ENCODE data around the gene SPOP. TPM values are rescaled to one million over a fixed set of nuclear protein-coding genes. Genes with fewer than 3 reads are reported as not detected.
"Not testable (repeated sequence)": the region's sequence is repeated elsewhere in the genome, so short reads cannot be mapped to it uniquely, and the experiment has no call there.

SPOP gene
- total RNA-seq, 1 donor from 2014 or later = 87.3 TPM

- TF ChIP-seq CTCF (IDR thresholded peaks at IDR 0.05) = no peak
- no peak overlapping the region for H3K4me3 ChIP-seq
- ATAC-seq (no peak), DNase-seq (no peak)
- no peak overlapping the region for H3K27ac ChIP-seq
- H3K4me1 ChIP-seq = peaks cover 37% of the 10 kb centered on the region
- H3K27me3 ChIP-seq = no peaks in the 10 kb centered on the region
- H3K9me3 ChIP-seq = no peaks in the 10 kb centered on the region
- no peaks in the 10 kb centered on the region for H3K36me3 ChIP-seq
- intact Hi-C loops (cut with DNase I) = no loop called here
Measured at GRCh38 chr17:49664706-49665211, 13.1 kb downstream of the SPOP start.

- no peak overlapping the region for H3K27ac ChIP-seq
- intact Hi-C loops (cut with DNase I) = no loop called here
Measured at GRCh38 chr17:49659661-49660382, 18.1 kb downstream of the SPOP start.

GRCh38 chr17:49656247-49656646 lies 21.6 kb downstream of the SPOP start:
- H3K27me3 ChIP-seq = no peaks in the 10 kb centered on the region
- DNase-seq = no peak
- no peak overlapping the region for H3K27ac ChIP-seq
- H3K4me3 ChIP-seq = no peak overlapping the region
- no peaks in the 10 kb centered on the region for H3K9me3 ChIP-seq
- peaks cover 5% of the 10 kb centered on the region for H3K4me1 ChIP-seq
- intact Hi-C loops (cut with DNase I) = no loop called here
- H3K36me3 ChIP-seq = no peaks in the 10 kb centered on the region
- ATAC-seq = no peak
- TF ChIP-seq CTCF (IDR thresholded peaks at IDR 0.05) = no peak

More at GRCh38 chr17:49659661-49660382, 18.1 kb downstream of the SPOP start:
- no peak for DNase-seq
- no peak for ATAC-seq
- H3K4me3 ChIP-seq = no peak overlapping the region
- TF ChIP-seq CTCF (IDR thresholded peaks at IDR 0.05) = no peak
- H3K36me3 ChIP-seq = no peaks in the 10 kb centered on the region
- H3K9me3 ChIP-seq = no peaks in the 10 kb centered on the region
- no peaks in the 10 kb centered on the region for H3K27me3 ChIP-seq
- H3K4me1 ChIP-seq = peaks cover 21% of the 10 kb centered on the region

- DNase-seq (no peak), ATAC-seq (peak; percentile 37)
- peaks cover 31% of the 10 kb centered on the region for H3K4me1 ChIP-seq
- peak overlapping the region; percentile 80 for H3K27ac ChIP-seq
- intact Hi-C loops (cut with DNase I) = no loop called here
- no peaks in the 10 kb centered on the region for H3K27me3 ChIP-seq
- TF ChIP-seq CTCF (IDR thresholded peaks at IDR 0.05) = no peak
- no peaks in the 10 kb centered on the region for H3K9me3 ChIP-seq
- no peaks in the 10 kb centered on the region for H3K36me3 ChIP-seq
- no peak overlapping the region for H3K4me3 ChIP-seq
Measured at GRCh38 chr17:49647256-49647585, 30.7 kb downstream of the SPOP start.

- ATAC-seq (peak; percentile 92), DNase-seq (no peak)
- Histone ChIP-seq H3K9me3 (no peaks in the 10 kb centered on the region), H3K27ac (peak overlapping the region; percentile 80), H3K4me1 (peaks cover 31% of the 10 kb centered on the region), H3K4me3 (no peak overlapping the region), H3K36me3 (no peaks in the 10 kb centered on the region), H3K27me3 (no peaks in the 10 kb centered on the region)
- TF ChIP-seq CTCF (IDR thresholded peaks at IDR 0.05) = no peak
- intact Hi-C loops (cut with DNase I) = no loop called here
Measured at GRCh38 chr17:49646391-49647255, 31.3 kb downstream of the SPOP start.

- H3K4me3 ChIP-seq; DNase-seq; H3K27me3 ChIP-seq; intact Hi-C loops (cut with DNase I); H3K36me3 ChIP-seq; H3K9me3 ChIP-seq: not testable (repeated sequence)
- peaks cover 29% of the 10 kb centered on the region for H3K4me1 ChIP-seq
- peak; percentile 27 for ATAC-seq
- H3K27ac ChIP-seq = peak overlapping the region; percentile 80
Measured at GRCh38 chr17:49646056-49646390, 31.9 kb downstream of the SPOP start.
